ENCODE results near the gene SPIN3.

GRCh38 chrX:57044245-57044644, 48.9 kb upstream of the SPIN3 start:
- TF ChIP-seq CTCF (IDR thresholded peaks at IDR 0.05; ENCODE audit: poor library complexity) (no peak), EZH2 (IDR thresholded peaks at IDR 0.05; ENCODE audit: borderline replicate concordance) (no peak)

All from hepatocyte (in vitro differentiated cells).